ENCODE results near the gene CD44. TPM values are rescaled to one million over a fixed set of nuclear protein-coding genes. Genes with fewer than 3 reads are reported as not detected.

Gene CD44
- total RNA-seq, 5 donors from 2014 or later (not counting 1 experiment from before 2014, with no cell fraction given) = 732 to 1,108 (median 781) TPM

DNA sequence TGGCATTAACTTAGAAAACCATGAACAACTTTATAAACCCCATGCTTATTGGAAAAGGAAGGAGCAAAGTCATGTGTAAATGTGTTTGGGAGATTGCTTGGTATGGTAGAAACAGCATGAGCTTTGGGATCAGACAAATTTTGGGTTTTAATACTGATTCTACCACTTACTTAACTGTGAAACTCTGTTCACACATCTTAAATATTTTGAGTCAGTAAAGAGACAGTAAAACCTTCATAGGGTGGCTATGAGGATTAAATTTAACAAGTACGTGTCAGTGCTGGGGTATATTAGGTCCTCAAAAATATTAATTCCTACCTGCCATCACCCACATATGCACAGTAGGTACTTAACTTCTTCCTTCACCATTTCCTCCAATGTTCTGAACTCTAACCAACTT is 96.5 kb downstream of the CD44 start:
- Histone ChIP-seq H3K36me3 (ENCODE audit: control insufficient read depth in 2 of 2, extremely low read depth in 1 of 2, insufficient read depth in 1 of 2, low read length in 1 of 2) (peaks cover 0 to 18% of the 10 kb centered on the region in 2 donors), H3K9me3 (no peaks in the 10 kb centered on the region), H3K4me3 (ENCODE audit: control insufficient read depth in 1 of 2, extremely low read depth in 1 of 2, low read length in 1 of 2) (no peak overlapping the region), H3K4me1 (ENCODE audit: control insufficient read depth in 1 of 2, extremely low read depth in 1 of 2, insufficient read depth in 2 of 2, low read length in 2 of 2) (peaks cover 15 to 26% of the 10 kb centered on the region in 2 experiments), H3K27ac (ENCODE audit: low read length) (peak overlapping the region; percentile 30), H3K27me3 (replicated peaks in 1 of 2; ENCODE audit: control insufficient read depth in 2 of 2, extremely low read depth in 1 of 2, insufficient read depth in 2 of 2, low read length in 1 of 2) (no peaks in the 10 kb centered on the region)
- POLR2A ChIA-PET = interaction anchor here (0.5 to 3.0 kb wide), 8 partner anchors 10 to 309 kb away, joined by 3 to 42 read pairs (median 3); no protein-coding TSS in a partner anchor
- DNase-seq = no peak
- Mint-ChIP-seq H3K36me3 (peaks cover 36% of the 10 kb centered on the region), H3K4me1 (peaks cover 59 to 74% (median 65%) of the 10 kb centered on the region in 3 donors), H3K27ac (peak overlapping the region; percentile 56 to 74), H3K4me3 (peak overlapping the region in 1 of 3 donors; percentile 53), H3K9me3 (peaks cover 9 to 31% (median 27%) of the 10 kb centered on the region in 3 donors), H3K27me3 (no peaks in the 10 kb centered on the region)
- ATAC-seq (replicated peaks in 1 of 4) = peak in 3 of 4 experiments; percentile 7 to 34 (median 24)
- CTCF ChIA-PET = interaction anchor here in 1 of 2 donors (0.6 to 2.8 kb wide), 12 partner anchors 11 to 235 kb away, joined by 3 to 40 read pairs (median 3); no protein-coding TSS in a partner anchor
- WGBS (ENCODE audit: insufficient coverage) = no CpG with 5 or more reads among the region's 1 CpG

DNA sequence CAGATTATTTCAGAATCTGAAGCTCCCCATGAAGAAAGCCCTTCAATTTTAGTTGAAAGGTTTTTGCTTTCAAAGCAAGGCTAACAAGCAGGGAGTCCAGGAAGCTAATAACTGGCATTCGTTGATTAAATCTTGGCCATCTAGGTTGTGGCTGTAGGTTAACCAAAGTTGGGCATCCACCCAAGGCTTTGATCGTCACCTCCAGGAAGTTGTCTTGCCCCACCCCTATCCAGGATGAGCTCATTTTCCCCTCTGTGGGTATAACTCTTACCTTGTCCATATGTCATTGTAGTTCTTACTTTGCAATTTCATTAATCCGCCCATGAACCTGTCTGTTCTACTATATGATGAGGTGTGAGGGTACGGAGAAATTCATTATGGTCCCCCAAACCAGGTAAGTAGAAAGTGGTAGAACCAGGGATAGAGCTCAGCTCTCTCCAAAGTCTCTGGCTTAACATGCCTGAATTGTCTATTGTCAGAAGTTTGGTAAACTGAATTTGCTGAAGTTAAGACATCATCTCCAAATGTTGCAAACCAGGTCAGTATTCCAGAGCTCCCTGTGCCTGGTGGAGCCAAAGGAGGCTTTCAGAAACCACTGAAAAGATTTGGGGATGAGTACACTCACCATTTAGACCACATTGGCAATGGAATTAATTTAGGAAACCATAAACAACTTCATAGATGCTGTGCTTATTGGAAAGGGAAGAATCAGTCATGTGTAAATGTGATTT is 97.1 kb downstream of the CD44 start:
- Mint-ChIP-seq H3K4me1 (peaks cover 64 to 74% (median 64%) of the 10 kb centered on the region in 3 donors), H3K9me3 (peaks cover 9 to 27% (median 21%) of the 10 kb centered on the region in 3 donors), H3K4me3 (peak overlapping the region in 2 of 3 donors; percentile 15 to 53), H3K27me3 (no peaks in the 10 kb centered on the region), H3K27ac (peak overlapping the region; percentile 56 to 74), H3K36me3 (peaks cover 30% of the 10 kb centered on the region)
- Histone ChIP-seq H3K4me1 (ENCODE audit: control insufficient read depth in 1 of 2, extremely low read depth in 1 of 2, insufficient read depth in 2 of 2, low read length in 2 of 2) (peaks cover 15 to 26% of the 10 kb centered on the region in 2 experiments), H3K27ac (ENCODE audit: low read length) (peak overlapping the region; percentile 30), H3K9me3 (no peaks in the 10 kb centered on the region), H3K27me3 (replicated peaks in 1 of 2; ENCODE audit: control insufficient read depth in 2 of 2, extremely low read depth in 1 of 2, insufficient read depth in 2 of 2, low read length in 1 of 2) (no peaks in the 10 kb centered on the region), H3K36me3 (ENCODE audit: control insufficient read depth in 2 of 2, extremely low read depth in 1 of 2, insufficient read depth in 1 of 2, low read length in 1 of 2) (peaks cover 0 to 12% of the 10 kb centered on the region in 2 donors), H3K4me3 (ENCODE audit: control insufficient read depth in 1 of 2, extremely low read depth in 1 of 2, low read length in 1 of 2) (no peak overlapping the region)
- peak; percentile 78 to 87 (median 84) for ATAC-seq (replicated peaks in 1 of 4)
- 50% methylated on average over 2 of the region's 4 CpGs for WGBS (ENCODE audit: insufficient coverage)
- ChIA-PET CTCF (interaction anchor here in 1 of 2 donors (0.6 to 2.8 kb wide), 13 partner anchors 10 to 988 kb away, joined by 3 to 40 read pairs (median 3); no protein-coding TSS in a partner anchor), POLR2A (interaction anchor here (0.5 to 3.0 kb wide), 8 partner anchors 10 to 310 kb away, joined by 3 to 42 read pairs (median 3); no protein-coding TSS in a partner anchor)
- peak in 34 of 35 experiments; percentile 43 to 85 (median 62) for DNase-seq

DNA sequence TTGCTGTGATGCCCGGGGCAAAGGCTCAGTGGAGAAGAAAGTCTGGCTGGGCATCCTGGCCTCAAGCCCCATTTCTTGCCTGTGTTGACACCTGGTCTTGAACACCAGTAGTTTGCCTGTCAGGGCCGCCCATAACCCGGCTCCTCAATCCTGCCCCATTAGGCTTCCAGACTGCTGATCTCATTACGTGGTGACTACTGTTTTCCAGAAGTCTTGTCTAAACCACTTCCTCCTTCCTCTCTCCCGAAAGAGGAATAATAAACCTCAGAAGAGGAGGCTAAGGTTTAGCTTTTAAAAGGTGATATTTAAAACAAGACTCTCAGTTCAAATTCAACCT is 97.7 kb downstream of the CD44 start:
- Histone ChIP-seq H3K27me3 (replicated peaks in 1 of 2; ENCODE audit: control insufficient read depth in 2 of 2, extremely low read depth in 1 of 2, insufficient read depth in 2 of 2, low read length in 1 of 2) (no peaks in the 10 kb centered on the region), H3K4me1 (ENCODE audit: control insufficient read depth in 1 of 2, extremely low read depth in 1 of 2, insufficient read depth in 2 of 2, low read length in 2 of 2) (peaks cover 15 to 26% of the 10 kb centered on the region in 2 experiments), H3K36me3 (ENCODE audit: control insufficient read depth in 2 of 2, extremely low read depth in 1 of 2, insufficient read depth in 1 of 2, low read length in 1 of 2) (peaks cover 0 to 6% of the 10 kb centered on the region in 2 donors), H3K27ac (ENCODE audit: low read length) (peak overlapping the region; percentile 30), H3K9me3 (no peaks in the 10 kb centered on the region), H3K4me3 (ENCODE audit: control insufficient read depth in 1 of 2, extremely low read depth in 1 of 2, low read length in 1 of 2) (no peak overlapping the region)
- Mint-ChIP-seq H3K27me3 (no peaks in the 10 kb centered on the region), H3K4me3 (peak overlapping the region in 1 of 3 donors; percentile 53), H3K4me1 (peaks cover 66 to 78% (median 69%) of the 10 kb centered on the region in 3 donors), H3K27ac (peak overlapping the region; percentile 56 to 74), H3K9me3 (peaks cover 9 to 26% (median 20%) of the 10 kb centered on the region in 3 donors), H3K36me3 (peaks cover 25% of the 10 kb centered on the region)
- ATAC-seq (replicated peaks in 1 of 4) = no peak
- no CpG with 5 or more reads among the region's 5 CpGs for WGBS (ENCODE audit: insufficient coverage)
- no peak for DNase-seq
- CTCF ChIA-PET = interaction anchor here in 1 of 2 donors (0.6 to 2.8 kb wide), 8 partner anchors 9 to 988 kb away, joined by 3 to 40 read pairs (median 4); no protein-coding TSS in a partner anchor
- POLR2A ChIA-PET = interaction anchor here in 1 of 2 donors (1.0 to 3.0 kb wide), 4 partner anchors 9 to 70 kb away, joined by 3 to 42 read pairs (median 6); no protein-coding TSS in a partner anchor

DNA sequence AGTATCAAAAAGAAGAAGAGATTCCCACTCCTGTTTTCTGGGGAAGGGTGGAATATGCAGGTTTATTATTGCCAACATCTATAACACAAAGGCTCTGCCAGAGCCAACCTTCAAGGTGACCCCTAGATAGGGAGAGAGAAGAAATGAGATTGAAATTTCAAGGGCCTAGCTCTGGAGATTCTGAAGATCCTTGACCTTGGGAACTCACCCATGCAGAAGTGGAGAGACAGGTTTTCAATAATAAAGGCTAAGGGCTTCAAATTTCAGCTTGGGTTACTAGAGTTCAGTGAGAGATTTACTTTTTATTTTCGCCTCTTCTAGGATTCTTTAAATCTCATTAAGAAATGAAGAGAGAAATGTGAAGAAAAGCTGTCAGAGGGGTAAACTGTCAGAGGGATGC is 98.4 kb downstream of the CD44 start:
- WGBS (ENCODE audit: insufficient coverage) = no CpG with 5 or more reads among the region's 1 CpG
- Mint-ChIP-seq H3K4me1 (peaks cover 70 to 81% (median 74%) of the 10 kb centered on the region in 3 donors), H3K4me3 (peak overlapping the region in 1 of 3 donors; percentile 53), H3K9me3 (peaks cover 9 to 26% (median 17%) of the 10 kb centered on the region in 3 donors), H3K27me3 (no peaks in the 10 kb centered on the region), H3K27ac (peak overlapping the region; percentile 56 to 74), H3K36me3 (peaks cover 17% of the 10 kb centered on the region)
- CTCF ChIA-PET = interaction anchor here (0.7 to 2.8 kb wide), 6 partner anchors 9 to 311 kb away, joined by 3 to 40 read pairs (median 4); no protein-coding TSS in a partner anchor
- POLR2A ChIA-PET = interaction anchor here in 1 of 2 donors (3.0 kb wide), 1 partner anchor 9 kb away, joined by 42 read pairs; no protein-coding TSS in a partner anchor
- H3K9me3 ChIP-seq = no peaks in the 10 kb centered on the region
- H3K27ac ChIP-seq (ENCODE audit: low read length) = no peak overlapping the region
- H3K27me3 ChIP-seq (replicated peaks in 1 of 2; ENCODE audit: control insufficient read depth in 2 of 2, extremely low read depth in 1 of 2, insufficient read depth in 2 of 2, low read length in 1 of 2) = no peaks in the 10 kb centered on the region
- no peak overlapping the region for H3K4me3 ChIP-seq (ENCODE audit: control insufficient read depth in 1 of 2, extremely low read depth in 1 of 2, low read length in 1 of 2)
- H3K36me3 ChIP-seq (ENCODE audit: control insufficient read depth in 2 of 2, extremely low read depth in 1 of 2, insufficient read depth in 1 of 2, low read length in 1 of 2) = peaks cover 0 to 3% of the 10 kb centered on the region in 2 donors
- ATAC-seq (replicated peaks in 1 of 4) (no peak), DNase-seq (no peak)
- H3K4me1 ChIP-seq (ENCODE audit: control insufficient read depth in 1 of 2, extremely low read depth in 1 of 2, insufficient read depth in 2 of 2, low read length in 2 of 2) = peaks cover 15 to 27% of the 10 kb centered on the region in 2 experiments

DNA sequence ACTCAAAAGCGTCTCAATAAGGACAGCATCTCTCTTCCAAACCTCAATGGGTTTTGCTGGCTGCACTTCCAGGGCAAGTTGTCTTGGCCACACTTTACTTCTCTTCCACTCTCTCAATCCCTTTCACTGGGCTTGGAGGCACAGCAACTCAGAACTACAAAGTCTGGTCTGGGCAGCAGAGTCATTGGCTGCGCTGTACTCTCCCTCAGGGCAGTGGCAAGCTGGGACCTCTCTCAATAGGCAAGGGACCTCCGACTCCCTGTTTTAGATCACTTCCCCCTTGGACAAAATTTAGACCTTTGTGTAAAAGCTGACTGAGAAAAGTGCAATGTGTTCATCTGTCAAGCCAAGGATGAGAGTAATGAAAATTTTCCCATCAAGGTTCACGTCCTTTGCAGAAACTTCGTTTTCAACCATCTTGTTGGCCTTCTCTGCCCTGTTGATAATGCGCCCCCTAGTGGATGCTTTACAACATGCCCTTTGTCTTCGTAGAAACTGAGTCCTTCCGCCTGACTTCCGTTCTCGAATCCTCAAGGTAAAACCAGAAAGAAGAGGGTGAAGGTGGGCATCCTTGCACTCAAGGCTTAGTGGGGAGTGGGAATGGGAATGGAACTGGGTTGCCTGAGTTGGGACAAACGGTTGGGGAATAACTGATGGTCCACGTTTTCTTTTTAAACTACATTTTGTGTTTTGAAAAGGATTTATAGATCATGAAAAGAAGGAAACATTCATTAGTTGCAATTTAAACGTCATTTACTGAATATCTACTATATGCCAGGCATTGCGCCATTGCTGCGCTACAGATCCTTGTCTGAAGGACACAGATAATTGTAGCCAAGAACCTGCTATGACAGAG is 99.1 kb downstream of the CD44 start:
- DNase-seq (peak in 30 of 35 experiments; percentile 17 to 83 (median 36)), ATAC-seq (replicated peaks in 1 of 4) (no peak)
- Mint-ChIP-seq H3K4me1 (peaks cover 76 to 84% (median 80%) of the 10 kb centered on the region in 3 donors), H3K4me3 (no peak overlapping the region), H3K36me3 (peaks cover 11% of the 10 kb centered on the region), H3K9me3 (peaks cover 9 to 21% (median 15%) of the 10 kb centered on the region in 3 donors), H3K27ac (peak overlapping the region; percentile 58 to 75), H3K27me3 (no peaks in the 10 kb centered on the region)
- Histone ChIP-seq H3K27ac (ENCODE audit: low read length) (no peak overlapping the region), H3K9me3 (no peaks in the 10 kb centered on the region), H3K27me3 (replicated peaks in 1 of 2; ENCODE audit: control insufficient read depth in 2 of 2, extremely low read depth in 1 of 2, insufficient read depth in 2 of 2, low read length in 1 of 2) (no peaks in the 10 kb centered on the region), H3K36me3 (ENCODE audit: control insufficient read depth in 2 of 2, extremely low read depth in 1 of 2, insufficient read depth in 1 of 2, low read length in 1 of 2) (no peaks in the 10 kb centered on the region), H3K4me3 (ENCODE audit: control insufficient read depth in 1 of 2, extremely low read depth in 1 of 2, low read length in 1 of 2) (no peak overlapping the region), H3K4me1 (ENCODE audit: control insufficient read depth in 1 of 2, extremely low read depth in 1 of 2, insufficient read depth in 2 of 2, low read length in 2 of 2) (peaks cover 20 to 31% of the 10 kb centered on the region in 2 experiments)
- WGBS (ENCODE audit: insufficient coverage) = 45% methylated on average over 9 of the region's 15 CpGs
- CTCF ChIA-PET = interaction anchor here (0.7 to 2.8 kb wide), 9 partner anchors 8 to 311 kb away, joined by 3 to 40 read pairs (median 4); no protein-coding TSS in a partner anchor
- POLR2A ChIA-PET = interaction anchor here (1.0 to 3.0 kb wide), 2 partner anchors 8 to 72 kb away, joined by 3 to 42 read pairs; no protein-coding TSS in a partner anchor

Data from T-cell (primary cell).